Measurements from ENCODE around the gene FAM83G.

- no peak for TF ChIP-seq CTCF (conservative IDR thresholded peaks at IDR 0.05 in 1 of 2, IDR thresholded peaks at IDR 0.05 in 1 of 2; ENCODE audit: low read depth in 1 of 2, low read length in 2 of 2)
- no peak for TF ChIP-seq EZH2 (IDR thresholded peaks at IDR 0.05; ENCODE audit: low read length, missing control alignments)
These were observed 58.0 kb downstream of the FAM83G start for GRCh38 chr17:18946536-18946935.

Measured in fibroblast of lung (primary cell).